HG03103 (cell line): ENCODE measurements around the gene C1R.

ENCODE experiments used
- ATAC-seq: cut with Tn5 transposase; IDR thresholded peaks from one replicate; pipeline ENCODE4 v1.9.1; 2021; ENCODE audit warnings: low read depth; ENCODE audit not compliant: unreplicated experiment

C1R gene

DNA sequence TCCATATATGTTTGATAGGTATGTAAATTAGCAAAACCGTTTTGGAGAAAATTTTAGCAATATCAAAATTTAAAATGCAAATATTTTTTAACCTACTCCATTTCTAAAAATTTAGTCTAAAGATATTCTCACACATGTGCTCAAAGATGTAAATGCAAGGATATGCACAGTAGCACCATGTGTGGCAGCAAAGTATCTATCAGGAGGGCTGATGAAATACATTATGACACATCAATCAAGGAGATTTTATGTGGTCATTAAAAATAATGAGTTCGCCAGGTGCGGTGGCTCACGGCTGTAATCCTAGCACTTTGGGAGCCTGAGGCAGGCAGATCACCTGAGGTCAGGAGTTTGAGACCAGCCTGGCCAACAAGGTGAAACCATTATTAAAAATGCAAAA is 8.0 kb upstream of the C1R start:
- ATAC-seq = no peak

DNA sequence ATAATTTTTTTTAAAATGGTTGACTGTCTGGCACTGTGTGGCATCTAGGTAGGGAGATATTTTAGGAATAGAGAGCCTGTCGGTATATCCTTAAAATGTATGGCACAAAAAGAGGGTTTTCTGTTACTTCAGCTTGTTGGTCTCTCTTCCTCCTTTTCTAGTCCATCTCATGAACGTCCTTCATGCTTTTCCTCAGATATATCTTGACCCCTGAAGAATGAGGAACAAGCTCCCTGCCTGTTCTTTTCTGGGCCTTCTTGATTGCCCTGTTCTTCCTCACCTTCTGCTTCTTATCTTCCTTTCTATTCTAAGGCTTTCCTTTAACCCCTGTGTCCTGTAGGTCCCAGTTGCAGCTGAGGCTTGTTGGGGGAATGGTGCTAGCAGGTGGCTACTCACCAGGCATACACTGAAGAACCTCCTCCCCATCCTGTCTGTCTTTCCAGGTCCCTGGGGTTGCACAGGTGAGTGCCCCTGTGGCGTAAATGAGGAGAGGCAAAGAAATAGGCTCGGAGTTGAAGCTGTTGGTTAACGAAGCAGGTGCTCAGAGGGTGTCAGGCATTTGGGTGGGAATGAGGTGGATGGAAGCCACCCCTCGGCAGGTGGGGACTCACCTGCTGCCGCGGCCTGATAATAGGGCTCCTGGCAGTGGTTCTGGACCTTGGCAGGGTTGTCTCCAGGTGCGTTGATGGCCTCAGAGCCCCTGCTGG is 7.2 kb upstream of the C1R start:
- no peak for ATAC-seq

DNA sequence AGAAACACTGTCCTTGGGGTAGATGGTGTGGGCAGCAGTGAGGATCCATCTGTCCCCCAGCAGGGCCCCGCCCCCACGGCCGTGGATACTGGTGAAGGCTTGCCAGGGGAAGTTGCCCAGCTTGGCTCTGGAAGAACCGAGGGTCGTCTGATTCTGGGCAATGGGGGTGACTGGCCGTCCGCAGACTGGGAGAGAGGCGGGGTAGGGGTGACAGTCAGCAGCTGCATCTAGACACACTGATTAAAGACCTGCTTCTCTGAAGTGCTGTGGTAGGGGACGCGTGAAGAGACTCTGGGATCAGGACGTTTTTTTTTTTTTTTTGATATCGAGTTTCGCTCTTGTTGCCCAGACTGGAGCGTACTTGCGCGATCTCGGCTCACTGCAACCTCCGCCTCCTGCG is 4.7 kb upstream of the C1R start:
- no peak for ATAC-seq

DNA sequence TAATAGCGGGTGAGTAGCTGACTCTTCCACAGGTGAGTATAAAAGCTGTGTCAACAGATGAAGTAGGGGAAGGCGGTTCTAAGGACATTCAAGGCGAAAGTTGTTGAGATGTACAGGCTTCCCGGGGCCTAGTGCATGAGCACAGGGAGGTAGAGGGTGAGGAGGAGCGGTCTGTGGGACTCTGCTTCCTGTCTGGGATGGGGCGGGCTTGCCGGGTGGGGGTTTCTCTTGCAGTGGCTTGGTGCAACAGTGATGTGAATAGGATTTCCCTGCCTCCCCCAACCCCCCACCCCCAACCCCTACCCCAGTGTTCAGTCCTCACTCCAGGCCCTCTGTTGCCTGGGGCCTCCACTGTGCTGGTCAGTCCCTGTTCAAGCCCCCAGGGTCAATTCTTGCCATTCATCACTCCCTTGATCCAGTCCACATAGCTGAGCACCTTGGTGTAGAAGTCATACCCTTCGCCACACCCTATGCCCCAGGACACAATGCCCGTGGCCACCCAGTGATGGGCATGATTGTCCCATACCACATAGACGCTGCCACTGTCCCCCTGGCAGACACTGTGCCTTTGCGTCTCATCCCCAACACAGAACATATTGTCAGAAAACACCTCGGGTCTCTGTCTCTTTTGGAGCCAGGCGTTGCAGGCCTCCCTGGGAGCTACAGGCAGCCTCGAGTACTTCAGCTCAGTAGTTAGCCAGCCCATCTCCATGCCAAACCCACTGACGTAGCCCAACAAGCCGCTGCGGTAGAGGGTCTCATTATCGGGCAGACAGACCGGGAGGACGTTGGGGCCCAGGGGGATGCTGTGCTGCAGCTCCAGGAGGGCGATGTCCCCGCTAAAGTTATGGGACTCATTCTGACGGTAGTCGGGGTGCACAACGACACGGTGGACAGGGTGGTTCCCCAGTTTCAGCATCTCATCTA is 4.0 kb upstream of the C1R start:
- no peak for ATAC-seq

DNA sequence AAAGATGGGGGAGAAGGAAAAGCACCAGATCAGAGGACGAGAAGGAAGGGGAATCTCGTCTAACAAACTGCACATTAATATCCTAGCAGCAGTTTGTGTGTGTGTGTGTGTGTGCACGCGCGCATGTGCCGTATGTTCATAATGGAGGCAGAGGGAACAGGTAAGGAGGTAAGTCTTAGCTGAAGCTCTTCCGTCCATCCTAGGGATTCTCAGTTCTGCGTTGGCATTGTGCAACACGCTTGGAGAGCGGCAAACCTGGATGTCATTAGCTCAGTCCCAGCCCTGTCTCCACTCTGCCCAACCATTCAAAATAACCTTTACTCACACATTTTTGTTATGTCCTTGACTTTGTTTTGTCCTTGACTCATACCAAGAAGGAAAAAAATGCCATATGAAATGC is 1.6 kb upstream of the C1R start:
- ATAC-seq = no peak

DNA sequence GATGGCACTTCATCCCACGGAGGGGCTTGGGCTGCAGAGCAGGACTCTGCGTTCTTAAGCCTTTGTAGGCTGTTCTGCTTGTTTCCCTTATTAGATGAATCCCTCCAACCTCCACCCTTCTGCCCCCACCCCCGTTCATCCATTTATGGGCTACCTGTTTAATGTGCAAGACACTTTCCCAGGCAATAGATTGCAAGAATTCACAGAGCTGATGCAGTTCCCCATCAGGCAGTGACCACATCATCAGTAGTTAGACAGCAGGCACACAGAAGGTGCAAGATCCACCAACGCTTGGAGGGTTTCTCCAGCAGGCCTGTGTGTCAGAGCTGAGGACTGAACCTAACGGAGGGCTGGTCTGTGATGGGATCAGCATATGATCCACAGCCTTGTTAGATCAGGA is 1.2 kb upstream of the C1R start:
- no peak for ATAC-seq

DNA sequence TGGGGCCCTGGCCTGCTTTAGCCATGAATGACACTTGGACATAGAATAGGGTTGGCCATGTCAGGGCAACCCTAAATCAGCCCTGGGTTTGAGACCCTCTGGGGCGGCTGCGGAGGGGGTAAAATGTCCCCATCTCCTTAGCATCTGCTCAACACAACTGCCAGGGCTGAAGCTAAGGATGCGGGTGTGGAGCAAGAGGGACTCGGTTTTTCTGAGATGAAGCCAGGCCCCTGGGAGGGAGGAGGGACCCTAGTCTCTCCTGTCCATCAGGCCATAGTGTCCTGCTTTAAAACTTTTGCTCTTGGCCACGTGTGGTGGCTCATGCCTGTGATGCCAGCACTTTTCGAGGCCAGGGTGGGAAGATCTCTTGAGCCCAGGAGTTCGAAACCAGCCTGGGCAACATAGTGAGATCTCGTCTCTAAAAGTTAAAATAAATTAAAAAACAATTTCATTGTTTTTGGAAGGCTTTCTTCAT is 778 bp upstream of the C1R start:
- ATAC-seq = no peak

DNA sequence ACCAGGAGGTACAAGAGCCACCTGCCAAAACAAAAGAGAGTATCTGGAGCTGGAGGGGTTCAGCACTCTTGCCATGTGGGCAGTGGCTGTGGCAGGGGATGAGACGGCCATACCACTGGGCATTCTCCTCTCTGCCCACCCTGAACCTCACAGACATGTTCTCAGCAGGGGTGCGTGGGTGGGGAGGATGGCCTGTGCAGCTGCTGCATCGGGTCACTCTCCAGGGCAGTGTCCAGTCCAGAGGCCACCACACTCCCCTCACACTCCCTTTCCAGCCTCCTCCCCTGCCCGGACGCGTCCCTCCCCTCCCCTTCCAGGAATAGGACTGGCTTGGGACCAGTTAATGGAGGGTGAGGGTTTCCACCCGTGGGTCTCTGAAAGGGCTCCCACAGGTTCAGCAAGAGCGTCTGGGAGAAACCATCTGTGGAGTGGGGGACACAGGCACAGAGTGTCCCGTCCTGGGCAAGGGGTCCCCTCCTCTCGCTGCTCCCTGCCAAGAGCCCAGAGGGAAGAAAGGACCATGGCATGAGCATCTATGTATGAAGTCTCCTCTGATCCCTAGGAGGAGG is 501 bp downstream of the C1R start:
- ATAC-seq = no peak

DNA sequence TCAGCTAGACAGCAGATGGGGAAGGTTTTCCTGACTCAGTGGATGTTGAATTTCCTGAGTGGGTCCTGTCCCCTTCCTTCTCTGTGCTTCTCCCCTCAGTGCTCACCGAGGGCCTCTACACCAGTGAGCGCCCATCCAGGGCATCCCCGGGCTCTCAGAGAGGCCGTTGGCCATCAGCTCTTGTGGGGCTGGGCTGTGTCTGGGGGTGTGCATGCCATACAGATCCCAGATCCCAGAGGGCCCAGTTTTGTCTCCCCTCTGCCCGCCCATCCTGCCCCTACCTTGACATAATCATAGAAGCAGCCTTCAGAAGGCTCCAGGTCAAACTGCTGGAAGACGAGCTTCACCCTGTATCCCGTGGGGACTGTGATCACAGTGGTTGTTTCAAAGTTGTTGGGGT is 1.1 kb downstream of the C1R start:
- ATAC-seq = no peak

DNA sequence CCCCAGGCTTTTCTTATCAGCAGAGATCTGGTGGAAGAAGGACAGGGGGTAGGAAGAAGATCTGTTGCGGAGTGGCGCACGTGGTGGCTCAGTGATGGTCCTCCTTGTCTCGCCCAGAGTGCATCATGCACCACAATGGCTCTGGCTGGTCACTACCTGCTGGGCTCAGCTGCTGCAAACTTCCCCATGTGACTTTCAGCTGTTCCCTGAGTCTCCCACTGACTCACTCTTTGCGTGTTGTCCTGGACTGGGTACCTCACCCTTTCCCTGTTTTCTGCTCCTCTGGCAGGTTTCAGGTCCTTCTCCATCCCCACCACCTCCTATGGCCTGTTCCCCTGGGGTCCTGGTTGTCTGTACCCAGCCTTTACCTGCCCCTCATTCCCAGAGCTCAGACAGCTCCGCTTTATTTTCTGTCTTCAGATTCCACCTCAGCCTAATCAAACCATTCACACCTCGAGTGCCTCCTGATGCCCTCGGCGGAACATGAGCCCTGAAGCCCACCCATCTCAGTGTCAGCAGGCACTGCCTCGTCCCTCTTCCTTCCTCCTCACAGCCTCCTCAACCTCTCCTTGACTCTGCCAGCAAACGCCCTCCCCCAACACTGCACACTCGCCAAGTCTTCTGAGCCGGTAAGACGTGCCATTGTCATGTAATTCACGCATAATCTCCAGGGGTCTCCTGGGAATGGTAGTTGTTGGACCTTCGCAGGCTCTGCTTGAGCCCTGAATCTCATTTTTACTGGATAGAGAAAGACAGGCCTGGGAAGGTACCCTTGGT is 1.8 kb downstream of the C1R start:
- ATAC-seq = no peak

DNA sequence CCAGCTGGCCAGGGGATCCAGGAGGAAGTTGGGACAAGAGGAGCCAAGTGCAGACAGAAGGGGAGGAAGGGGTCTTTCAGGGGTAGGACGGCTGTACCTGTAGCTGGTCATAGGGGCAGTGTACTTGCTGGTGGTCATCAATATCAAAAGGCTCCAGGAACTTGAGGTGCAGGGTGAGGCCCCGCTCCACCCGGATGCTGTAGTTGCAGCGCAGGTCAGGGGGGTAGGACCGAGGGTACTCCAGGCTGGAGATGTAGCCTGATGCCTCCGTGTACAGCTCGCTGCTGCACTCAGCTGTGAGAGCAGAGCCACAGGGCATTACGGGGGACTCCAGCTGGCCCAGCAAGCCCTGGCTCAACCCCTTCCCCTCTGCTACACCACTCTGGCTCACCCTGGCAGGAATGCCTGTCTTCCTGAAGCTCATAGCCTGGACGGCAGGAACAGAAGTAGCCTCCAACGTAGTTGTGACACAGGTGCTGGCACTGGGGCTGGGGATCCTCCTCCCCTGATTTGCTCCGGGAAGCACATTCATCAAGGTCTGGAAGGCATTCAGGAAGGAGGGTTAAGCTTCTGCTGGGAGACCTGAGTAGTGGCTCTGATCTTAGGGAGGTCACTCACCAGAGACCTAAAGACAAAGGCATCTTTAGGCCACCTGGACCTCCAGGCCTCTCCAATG is 2.9 kb downstream of the C1R start:
- ATAC-seq = no peak

DNA sequence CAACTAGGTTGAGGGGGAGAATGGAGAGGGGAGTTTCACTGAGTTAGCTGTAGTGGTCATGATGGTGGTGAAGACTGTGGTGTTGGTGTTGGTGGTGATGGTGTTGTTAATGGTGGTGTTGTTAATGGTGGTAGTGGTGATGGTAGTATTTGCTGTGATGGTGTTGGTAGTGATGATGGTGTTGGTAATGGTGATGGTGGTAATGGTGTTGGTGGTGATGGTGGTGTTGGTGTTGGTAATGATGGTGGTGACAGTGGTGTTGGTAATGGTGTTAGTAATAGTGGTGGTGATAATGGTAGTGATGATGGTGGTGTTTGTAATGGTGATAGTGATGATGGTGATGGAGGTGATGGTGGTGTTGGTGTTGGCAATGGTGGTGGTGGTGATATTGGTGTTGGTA is 9.1 kb downstream of the C1R start:
- no peak for ATAC-seq

DNA sequence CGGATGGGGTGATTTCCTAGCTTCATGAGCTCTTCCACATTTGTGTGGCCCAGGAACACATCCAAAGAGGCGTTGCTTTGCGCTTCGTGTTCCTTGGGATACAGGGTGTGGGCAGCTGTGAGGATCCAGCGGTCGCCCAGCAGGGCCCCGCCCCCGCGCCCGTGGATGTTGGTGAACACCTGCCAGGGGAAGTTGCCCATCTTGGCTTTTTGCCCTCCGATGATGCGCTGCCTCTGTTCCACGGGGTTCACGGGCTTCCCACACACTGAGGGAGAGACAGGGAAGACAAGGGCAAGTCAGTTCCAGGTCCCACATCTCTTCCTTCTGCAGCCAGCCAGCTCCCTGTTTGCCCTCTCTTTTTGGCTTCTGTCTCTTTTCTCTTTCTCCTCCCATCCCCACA is 11.2 kb downstream of the C1R start:
- no peak for ATAC-seq

DNA sequence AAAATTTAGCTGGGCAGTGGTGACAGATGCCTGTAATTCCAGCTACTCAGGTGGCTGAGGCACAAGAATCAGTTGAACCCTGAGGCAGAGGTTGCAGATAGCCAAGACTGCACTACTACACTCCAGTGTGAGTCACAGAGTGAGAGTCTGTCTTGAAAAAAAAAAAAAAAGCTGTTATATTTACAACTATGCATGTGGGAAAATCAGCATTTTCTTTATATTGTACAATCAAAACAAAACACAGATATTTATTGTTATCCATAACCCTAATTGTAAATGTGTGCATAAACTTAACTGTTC is 12.5 kb downstream of the C1R start:
- no peak for ATAC-seq

DNA sequence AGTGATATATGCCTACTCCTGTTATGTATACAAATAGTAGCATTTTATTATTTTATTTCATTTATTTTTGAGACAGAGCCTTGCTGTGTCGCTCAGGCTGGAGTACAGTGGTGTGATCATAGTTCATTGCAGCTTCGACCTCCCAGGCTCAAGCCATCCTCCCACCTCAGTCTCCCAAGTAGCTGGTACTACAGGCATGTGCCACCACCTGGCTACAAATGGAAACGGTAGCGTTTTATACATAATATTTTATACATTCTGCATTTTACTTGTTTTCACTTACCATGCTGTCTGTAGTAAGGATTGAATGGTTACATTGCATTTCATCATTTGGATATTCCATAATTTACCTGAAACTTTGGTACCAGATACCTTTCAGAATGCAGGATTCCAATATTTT is 14.1 kb downstream of the C1R start:
- ATAC-seq = no peak

DNA sequence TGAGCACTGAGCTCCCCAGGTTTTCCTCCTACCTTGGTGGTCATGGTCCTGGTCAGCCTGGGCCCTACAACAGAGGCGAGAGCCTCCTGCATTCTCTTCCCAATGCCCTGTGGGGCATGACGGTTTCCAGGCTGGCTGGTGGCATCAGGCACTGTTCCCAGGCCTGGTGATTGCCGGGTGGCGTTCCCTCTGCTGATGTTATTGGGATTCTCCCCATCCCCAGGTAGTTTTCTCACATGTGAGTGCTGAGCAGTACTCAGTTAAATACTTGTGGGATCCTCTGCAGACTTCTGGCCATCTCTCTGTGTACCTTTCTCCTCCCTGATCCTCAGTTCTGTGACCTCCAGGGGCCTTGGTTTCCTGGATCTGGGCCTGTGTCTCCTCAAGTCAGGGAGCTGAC is 15.8 kb downstream of the C1R start:
- no peak for ATAC-seq

DNA sequence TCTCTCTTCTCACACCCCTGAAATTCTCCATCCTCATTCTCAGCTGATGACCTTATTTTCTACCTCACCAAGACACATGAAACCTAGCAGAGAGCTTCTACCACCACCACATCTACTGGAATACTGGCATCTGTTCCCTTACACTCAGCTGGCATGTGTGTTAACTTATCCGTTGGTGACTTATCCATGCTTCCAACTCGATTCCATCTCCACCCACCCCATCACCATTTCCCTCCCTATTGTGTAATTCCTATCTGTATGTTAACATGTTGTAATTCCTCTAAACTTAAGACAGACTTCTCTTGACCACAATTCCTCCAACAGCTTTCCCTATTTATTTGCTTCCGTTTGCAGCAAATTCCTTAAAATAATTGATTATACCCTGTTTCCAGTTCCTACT is 16.3 kb downstream of the C1R start:
- no peak for ATAC-seq

DNA sequence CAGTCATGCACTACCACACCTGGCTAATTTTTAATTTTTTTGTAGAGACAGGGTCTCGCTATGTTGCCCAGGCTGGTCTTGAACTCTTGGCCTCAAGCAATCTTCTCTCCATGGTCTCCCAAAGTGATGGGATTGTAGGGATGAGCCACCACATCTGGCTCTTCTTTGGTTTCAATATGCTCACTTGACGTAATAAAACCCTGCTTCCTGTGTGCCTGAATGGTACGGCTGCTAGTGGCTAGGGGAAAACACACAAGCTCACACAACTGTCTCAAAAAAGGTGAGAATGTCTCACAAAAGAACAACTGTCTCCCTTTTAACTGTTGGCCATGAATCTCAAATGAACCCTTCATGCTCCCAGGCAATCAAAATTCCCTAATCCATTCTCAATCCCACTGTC is 16.7 kb downstream of the C1R start:
- ATAC-seq = no peak

DNA sequence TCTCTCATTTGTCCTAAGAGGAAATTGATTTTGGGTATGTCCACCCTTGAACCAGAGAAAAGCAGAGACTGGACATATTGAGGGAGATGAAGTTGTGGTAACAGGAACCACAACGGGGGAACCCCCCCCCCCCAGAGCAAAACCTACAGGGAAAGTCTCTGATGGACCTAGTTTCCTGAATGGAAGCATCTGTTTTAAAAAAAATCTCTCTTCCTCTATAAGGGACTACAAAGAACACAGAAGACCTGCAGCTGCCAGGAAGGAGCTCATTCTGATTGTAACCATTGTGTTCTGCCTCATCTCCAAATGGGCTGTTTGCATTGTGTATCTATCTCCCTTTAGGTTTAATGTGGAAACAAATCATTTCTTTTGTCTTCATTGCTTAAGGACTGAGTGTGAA is 18.3 kb downstream of the C1R start:
- no peak for ATAC-seq

DNA sequence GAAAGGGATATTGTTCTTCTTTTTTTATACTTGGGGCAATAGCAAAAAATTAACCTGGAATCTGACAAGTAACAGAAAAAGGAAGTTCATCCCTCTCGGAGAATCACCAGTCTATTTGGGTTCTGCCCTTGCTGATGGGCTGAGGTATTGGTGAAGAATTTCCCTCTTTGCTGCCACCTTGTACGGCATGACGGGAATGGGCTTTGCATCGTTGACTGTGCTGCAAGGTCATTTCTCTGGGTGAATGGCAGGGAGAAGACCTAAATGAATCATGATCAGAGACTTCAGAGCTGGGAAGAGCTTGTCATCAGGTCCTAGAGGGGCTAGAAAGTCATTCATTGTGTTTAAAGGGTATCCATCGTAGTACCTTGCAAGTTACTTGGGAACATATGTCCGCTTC is 19.7 kb downstream of the C1R start:
- no peak for ATAC-seq

DNA sequence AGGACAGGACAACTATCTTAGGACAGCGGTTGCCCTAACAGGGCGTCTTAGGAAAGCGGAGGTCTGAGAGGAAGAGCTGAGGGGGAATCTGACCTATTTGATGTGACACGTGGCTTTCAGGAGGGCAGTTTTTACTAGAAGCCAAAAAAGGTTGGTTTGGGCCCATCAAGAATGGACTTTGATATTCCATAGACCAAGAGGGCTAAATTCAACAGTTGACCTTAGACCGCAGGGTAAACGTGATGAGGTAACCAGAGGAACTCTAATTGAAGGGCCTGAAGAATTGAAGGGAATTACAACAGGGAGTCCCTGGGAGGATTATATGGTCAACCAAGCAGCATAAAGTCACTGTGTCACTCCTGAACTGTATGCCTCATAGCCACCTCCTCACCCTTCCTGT is 20.2 kb downstream of the C1R start:
- ATAC-seq = no peak
